Measurements from ENCODE around the gene ADD2.

DNA sequence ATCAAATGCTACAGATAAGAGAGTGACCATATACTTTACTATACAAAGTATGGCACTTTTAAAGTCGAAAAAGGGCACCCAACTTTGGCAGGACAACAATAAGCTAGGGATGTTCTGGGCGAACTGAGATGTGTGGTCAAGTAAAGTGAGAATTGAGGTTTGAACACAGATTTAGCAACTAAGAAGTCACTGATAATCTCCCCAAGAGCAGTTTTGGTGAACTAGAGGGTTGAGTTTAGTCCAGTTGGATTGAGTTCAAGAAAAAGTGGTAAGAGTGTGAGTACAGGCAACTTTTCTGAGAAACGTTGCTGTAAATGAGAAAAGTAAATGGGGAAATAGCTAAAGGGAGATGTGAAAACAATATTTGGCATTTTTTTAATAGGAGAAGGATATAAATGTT, 148.8 kb downstream of the ADD2 start:
- TF ChIP-seq GATA1 (IDR thresholded peaks at IDR 0.05; ENCODE audit: low read depth, low read length) (no peak), POLR2A (IDR thresholded peaks at IDR 0.05; ENCODE audit: low read length) (no peak)

Measured in erythroblast (primary cell).